GOT3 (cell line): ENCODE results near the gene MUC22.
A peak's percentile ranks its signal among the peaks of the same experiment; 100 is the strongest.

Experiments used
- DNase-seq: peaks from one replicate; lab custom pipeline; 2025; ENCODE audit warnings: mixed read lengths; lab: John Stamatoyannopoulos, UW

MUC22 gene

DNA sequence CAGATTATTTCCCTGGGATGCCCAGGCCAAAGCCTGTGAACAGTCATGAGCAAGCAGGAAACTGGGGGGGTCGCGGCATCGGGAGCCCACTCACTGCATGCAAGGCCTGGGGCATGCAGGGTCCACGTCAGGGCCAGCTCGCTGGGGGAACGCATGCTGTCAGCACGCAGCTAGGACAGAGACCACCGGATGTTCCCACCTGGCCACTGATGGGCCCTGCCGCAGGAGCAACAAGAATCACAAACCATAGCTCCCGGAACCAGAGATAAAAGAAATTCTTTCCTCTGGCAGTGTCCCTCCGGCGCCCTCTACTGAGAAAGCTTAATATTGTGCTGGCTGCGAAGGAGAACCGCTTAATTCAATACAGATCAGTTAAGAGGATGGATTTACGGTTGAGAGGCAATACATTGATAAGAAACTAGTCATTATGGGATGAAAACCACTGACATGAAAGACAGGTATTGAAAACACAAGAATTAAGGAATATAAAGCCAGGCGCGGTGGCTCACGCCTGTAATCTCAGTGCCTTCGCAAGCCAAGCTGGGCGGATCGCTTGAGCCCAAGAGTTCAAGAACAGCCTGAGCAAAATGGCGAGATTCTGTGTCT lies 69.5 kb downstream of the MUC22 start:
- peak; percentile 24 for DNase-seq

DNA sequence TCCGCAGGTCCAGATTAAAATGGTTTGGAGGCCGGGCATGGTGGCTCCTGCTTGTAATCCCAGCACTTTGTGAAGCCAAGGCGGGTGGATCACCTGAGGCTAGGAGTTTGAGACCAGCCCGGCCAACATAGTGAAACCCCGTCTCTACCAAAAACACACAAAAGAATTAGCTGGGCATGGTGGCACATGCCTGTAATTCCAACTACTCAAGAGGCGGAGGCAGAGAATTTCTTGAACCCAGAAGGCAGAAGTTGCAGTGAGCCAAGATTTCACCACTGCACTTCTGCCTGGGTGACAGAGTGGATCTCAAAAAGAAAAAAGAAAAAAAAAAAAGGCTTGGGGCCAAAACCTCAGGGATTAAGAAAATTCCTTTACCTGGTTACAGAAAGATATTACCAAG lies 71.6 kb downstream of the MUC22 start:
- no peak for DNase-seq

DNA sequence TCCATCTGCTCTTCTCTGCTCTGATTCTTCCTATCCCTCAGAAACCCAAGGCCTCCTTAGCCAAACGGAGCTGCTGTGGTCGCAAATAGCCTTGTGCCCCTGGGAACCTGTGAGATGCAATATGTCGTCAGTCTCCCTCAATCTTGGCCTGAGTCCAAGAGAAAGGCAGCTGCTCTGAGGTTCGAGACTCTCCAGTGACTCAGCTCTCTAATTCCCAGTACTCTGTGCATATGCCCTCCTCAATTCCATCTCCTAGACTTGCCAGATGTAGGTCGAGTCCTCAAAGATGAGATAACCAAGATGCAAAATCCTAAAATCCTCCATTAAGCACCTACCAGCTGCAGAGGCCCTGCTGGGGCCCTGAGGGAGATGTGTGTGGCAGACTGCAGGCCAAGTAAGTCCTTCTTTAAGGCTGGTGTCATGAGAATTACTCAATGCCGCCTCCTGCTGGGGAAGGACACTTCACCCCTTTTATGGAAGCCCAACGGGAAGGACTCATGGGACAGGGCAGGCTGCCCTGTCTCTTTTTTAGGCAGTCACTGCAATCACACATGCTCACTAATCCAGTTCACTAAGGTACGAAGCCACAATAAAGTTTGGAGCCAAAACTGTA lies 73.6 kb downstream of the MUC22 start:
- no peak for DNase-seq
